ENCODE results near the gene HSFX3.
"Not testable (repeated sequence)": the region's sequence is repeated elsewhere in the genome, so short reads cannot be mapped to it uniquely, and the experiment has no call there.

- not testable (repeated sequence) for TF ChIP-seq CTCF (IDR thresholded peaks at IDR 0.05); EZH2 (IDR thresholded peaks at IDR 0.05; ENCODE audit: borderline replicate concordance, insufficient read depth, low read depth, low read length, poor library complexity, severe bottlenecking)
These were observed 5.5 kb upstream of the HSFX3 start for GRCh38 chrX:149555251-149555650.
